SU-DHL-6 (cell line): ENCODE data around the gene ULK1.

Source experiments
- H2AFZ ChIP-seq: fragments of 200-600 bp; sonication (generic); 2 replicates; pipeline ENCODE4 v1.6.1; 2014; ENCODE audit warnings: low read depth, mild to moderate bottlenecking, moderate library complexity, mixed read lengths, antibody characterized with exemption, low read length; ENCODE audit not compliant: severe bottlenecking
- H3F3A ChIP-seq: fragments of 200-600 bp; shearing (Covaris generic); 2 replicates; pipeline ENCODE4 v1.6.0; 2016; ENCODE audit warnings: antibody characterized with exemption, mild to moderate bottlenecking; ENCODE audit not compliant: insufficient read depth
- H3K27ac ChIP-seq: fragments of 200-600 bp; sonication (generic); 2 replicates; pipeline ENCODE4 v1.5.1; 2016; ENCODE audit warnings: low read depth, mild to moderate bottlenecking, low read length, moderate library complexity, mixed read lengths
- H3K27me3 ChIP-seq: fragments of 200-600 bp; sonication (generic), shearing (Covaris generic); 2 replicates; pipeline ENCODE4 v1.6.0; 2014; ENCODE audit warnings: mild to moderate bottlenecking, low read length
- H3K36me3 ChIP-seq: fragments of 200-600 bp; sonication (generic); 2 replicates; pipeline ENCODE4 v1.6.1; 2014; ENCODE audit warnings: mild to moderate bottlenecking, low read length, mixed read lengths
- H3K4me2 ChIP-seq: fragments of 300-600, 200-600 bp; shearing (Covaris generic), sonication (generic); 2 replicates; pipeline ENCODE4 v1.6.0; 2014; ENCODE audit warnings: low read length, low read depth, mild to moderate bottlenecking; ENCODE audit not compliant: poor library complexity, severe bottlenecking
- H3K4me3 ChIP-seq: fragments of 200-600 bp; sonication (generic); 2 replicates; pipeline ENCODE4 v1.5.1; 2014; ENCODE audit warnings: antibody characterized with exemption, low read length, mild to moderate bottlenecking, mixed read lengths; ENCODE audit not compliant: insufficient read depth, poor library complexity, severe bottlenecking
- H3K79me2 ChIP-seq: fragments of 200-600 bp; sonication (generic); 2 replicates; pipeline ENCODE4 v1.6.1; 2014; ENCODE audit warnings: mild to moderate bottlenecking, low read length, moderate library complexity; ENCODE audit not compliant: insufficient read depth
- H3K9ac ChIP-seq: fragments of 200-600 bp; sonication (generic); 2 replicates; pipeline ENCODE4 v1.7.0; 2014; ENCODE audit warnings: mild to moderate bottlenecking, low read length
- H3K9me2 ChIP-seq: fragments of 200-600 bp; sonication (generic); replicated peaks from 2 replicates; pipeline ENCODE4 v1.6.1; 2014; ENCODE audit warnings: low read length; ENCODE audit not compliant: insufficient read depth
- H3K9me3 ChIP-seq: fragments of 200-600 bp; sonication (generic); 2 replicates; pipeline ENCODE4 v1.6.1; 2014; ENCODE audit warnings: low read length, mixed read lengths; ENCODE audit not compliant: insufficient read depth
- H4K20me1 ChIP-seq: fragments of 200-600 bp; sonication (generic); 2 replicates; pipeline ENCODE4 v1.6.1; 2014; ENCODE audit warnings: low read depth, mild to moderate bottlenecking, antibody characterized with exemption, low read length, moderate library complexity, mixed read lengths
- EZH2phosphoT487 ChIP-seq: fragments of 200-600 bp; sonication (generic), shearing (Covaris generic); conservative IDR thresholded peaks from 2 replicates; pipeline ENCODE4 v1.6.1; 2018; ENCODE audit warnings: mild to moderate bottlenecking, antibody characterized with exemption, low read length, moderate library complexity, mixed read lengths
- TF ChIP-seq, protein P1 (sequence below): fragments of 200-600 bp; sonication (generic); IDR thresholded peaks from one replicate; pipeline ENCODE4 v1.5.1; 2017; ENCODE audit warnings: antibody characterized with exemption, mild to moderate bottlenecking, low read length, moderate library complexity; ENCODE audit not compliant: insufficient read depth, poor library complexity, severe bottlenecking

The ULK1 gene

DNA sequence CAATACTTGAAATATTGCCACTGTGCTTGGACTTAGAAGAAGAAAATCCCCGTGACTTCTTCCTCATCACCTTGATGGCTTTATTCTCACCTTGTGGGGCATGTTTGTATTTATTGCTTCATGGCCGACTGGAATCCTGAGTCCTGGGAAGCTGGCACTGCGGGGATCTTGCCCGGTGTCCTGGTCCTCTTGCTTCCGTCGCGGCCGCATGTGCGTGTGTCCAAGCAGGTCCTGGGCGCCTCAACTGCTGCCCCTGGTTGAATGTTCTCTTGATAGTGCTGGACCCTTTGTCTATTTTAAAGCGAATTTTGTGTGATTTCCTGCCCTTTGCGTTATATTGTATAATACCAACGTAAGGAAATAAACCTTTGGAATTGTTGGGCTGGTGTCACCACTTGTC is 28.4 kb downstream of the ULK1 start:
- no peak overlapping the region for H3K27ac ChIP-seq
- H3K9me3 ChIP-seq = no peaks in the 10 kb centered on the region
- H3K27me3 ChIP-seq = no peaks in the 10 kb centered on the region
- H2AFZ ChIP-seq = no peak overlapping the region
- H3K9me2 ChIP-seq = no peaks in the 10 kb centered on the region
- H3K79me2 ChIP-seq = no peaks in the 10 kb centered on the region
- no peak overlapping the region for H3K9ac ChIP-seq
- H3F3A ChIP-seq = peaks cover 10% of the 10 kb centered on the region; the same call in 1 of the 2 replicates
- no peak for TF ChIP-seq EZH2phosphoT487
- TF ChIP-seq, protein P1, sequence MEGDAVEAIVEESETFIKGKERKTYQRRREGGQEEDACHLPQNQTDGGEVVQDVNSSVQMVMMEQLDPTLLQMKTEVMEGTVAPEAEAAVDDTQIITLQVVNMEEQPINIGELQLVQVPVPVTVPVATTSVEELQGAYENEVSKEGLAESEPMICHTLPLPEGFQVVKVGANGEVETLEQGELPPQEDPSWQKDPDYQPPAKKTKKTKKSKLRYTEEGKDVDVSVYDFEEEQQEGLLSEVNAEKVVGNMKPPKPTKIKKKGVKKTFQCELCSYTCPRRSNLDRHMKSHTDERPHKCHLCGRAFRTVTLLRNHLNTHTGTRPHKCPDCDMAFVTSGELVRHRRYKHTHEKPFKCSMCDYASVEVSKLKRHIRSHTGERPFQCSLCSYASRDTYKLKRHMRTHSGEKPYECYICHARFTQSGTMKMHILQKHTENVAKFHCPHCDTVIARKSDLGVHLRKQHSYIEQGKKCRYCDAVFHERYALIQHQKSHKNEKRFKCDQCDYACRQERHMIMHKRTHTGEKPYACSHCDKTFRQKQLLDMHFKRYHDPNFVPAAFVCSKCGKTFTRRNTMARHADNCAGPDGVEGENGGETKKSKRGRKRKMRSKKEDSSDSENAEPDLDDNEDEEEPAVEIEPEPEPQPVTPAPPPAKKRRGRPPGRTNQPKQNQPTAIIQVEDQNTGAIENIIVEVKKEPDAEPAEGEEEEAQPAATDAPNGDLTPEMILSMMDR = no peak
- 0 out of 2 replicates have a peak, but pooled peaks cover 8% of the 10 kb centered on the region for H4K20me1 ChIP-seq
- H3K36me3 ChIP-seq = no peaks in the 10 kb centered on the region
- H3K4me2 ChIP-seq = no peak overlapping the region
- H3K4me3 ChIP-seq = no peak overlapping the region

DNA sequence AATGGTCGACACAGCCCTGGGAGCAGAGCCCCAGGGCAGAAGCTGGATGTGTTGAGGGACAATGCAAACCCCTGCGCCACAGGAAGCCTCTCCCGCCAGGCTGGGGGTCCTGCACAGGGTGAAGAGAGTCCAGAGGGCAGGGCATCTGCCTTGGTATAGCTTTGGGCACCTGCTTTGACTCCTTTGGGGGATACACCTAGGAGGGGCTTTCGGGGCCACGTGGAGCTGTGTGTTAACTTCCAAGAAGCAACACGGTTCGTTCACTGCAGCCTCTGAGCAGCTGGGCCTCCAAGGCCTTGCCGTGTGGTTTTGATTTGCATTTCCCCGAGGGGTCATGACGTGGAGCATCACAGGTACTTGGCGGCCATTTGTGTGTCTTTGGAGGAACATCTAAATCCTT is 28.8 kb downstream of the ULK1 start:
- Histone ChIP-seq H3K79me2 (no peaks in the 10 kb centered on the region), H3F3A (peaks cover 10% of the 10 kb centered on the region; the same call in 1 of the 2 replicates), H2AFZ (no peak overlapping the region), H3K36me3 (no peaks in the 10 kb centered on the region), H4K20me1 (0 out of 2 replicates have a peak, but pooled peaks cover 8% of the 10 kb centered on the region), H3K4me3 (no peak overlapping the region), H3K9me3 (no peaks in the 10 kb centered on the region), H3K27ac (no peak overlapping the region), H3K27me3 (no peaks in the 10 kb centered on the region), H3K4me2 (no peak overlapping the region), H3K9ac (no peak overlapping the region), H3K9me2 (no peaks in the 10 kb centered on the region)
- TF ChIP-seq EZH2phosphoT487 = no peak
- TF ChIP-seq, protein P1 = no peak

DNA sequence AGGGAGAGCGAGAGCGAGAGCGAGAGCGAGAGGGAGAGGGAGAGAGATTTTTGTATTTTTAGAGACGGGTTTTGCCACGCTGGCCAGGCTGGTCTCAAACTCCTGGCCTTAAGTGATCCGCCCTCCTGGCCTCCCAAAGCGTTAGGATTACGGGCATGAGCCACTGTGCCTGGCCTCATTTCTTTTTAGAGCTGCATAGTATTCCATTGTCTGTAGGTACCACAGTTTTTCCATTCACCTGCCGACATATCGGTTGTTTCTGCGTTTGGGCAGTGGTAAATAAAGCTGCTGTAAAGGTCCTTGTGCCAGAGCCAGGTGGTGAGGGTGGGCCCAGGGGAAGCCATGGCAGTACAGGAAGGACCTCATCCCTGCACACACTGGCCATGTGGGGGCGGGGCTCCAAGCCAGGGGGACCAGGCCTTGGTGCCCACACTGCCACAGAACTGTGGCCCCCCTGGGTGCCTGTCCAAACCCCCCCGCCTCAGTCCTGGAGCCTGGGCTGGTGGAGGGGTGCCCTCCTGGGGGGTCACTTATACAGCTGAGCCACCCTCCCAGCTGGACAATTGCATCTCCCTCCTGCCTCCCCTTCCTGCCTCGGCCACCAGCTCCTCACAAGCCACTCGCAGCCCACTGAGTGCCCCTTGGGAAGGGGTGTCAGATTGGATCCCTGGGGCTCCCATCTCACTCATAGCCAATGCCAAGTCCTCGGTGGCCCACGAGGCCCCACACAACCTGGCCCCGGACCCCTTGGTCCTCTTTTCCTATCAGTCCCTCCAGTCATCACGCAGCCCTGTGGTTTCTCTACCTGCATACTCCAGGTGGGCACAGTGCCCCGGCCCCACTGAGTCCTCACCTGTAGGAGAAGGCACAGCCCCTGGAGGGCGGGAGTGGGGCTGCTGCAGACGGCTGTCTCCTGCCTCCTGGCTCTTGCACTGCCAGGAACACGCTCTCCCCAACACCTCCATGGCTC is 33.0 kb downstream of the ULK1 start:
- Histone ChIP-seq H3K27me3 (no peaks in the 10 kb centered on the region), H3K27ac (no peak overlapping the region), H3K9ac (no peak overlapping the region), H3F3A (peaks cover 10% of the 10 kb centered on the region; the same call in 1 of the 2 replicates), H3K4me3 (no peak overlapping the region), H4K20me1 (peaks cover 8% of the 10 kb centered on the region; the same call in 1 of the 2 replicates), H3K36me3 (0 out of 2 replicates have a peak, but pooled peaks cover 6% of the 10 kb centered on the region), H3K79me2 (peaks cover 20% of the 10 kb centered on the region), H3K9me3 (no peaks in the 10 kb centered on the region), H2AFZ (no peak overlapping the region), H3K4me2 (no peak overlapping the region), H3K9me2 (no peaks in the 10 kb centered on the region)
- TF ChIP-seq, protein P1 = no peak
- TF ChIP-seq EZH2phosphoT487 = no peak
